Stimulated activated CD4-positive, alpha-beta T cell treated with anti-CD3 and anti-CD28 coated beads, Interleukin-4, amount 100 ng/mL, for 4 hours (primary cell): ENCODE data around the gene HTR3B.
"Not testable (repeated sequence)": the region's sequence is repeated elsewhere in the genome, so short reads cannot be mapped to it uniquely, and the experiment has no call there.

Experiments used
- DNase-seq, 2 experiments: peaks; one replicate each; pipeline ENCODE4 v3.0.0-alpha.2; 2020

The HTR3B gene

GRCh38 chr11:113885897-113886296, 18.7 kb upstream of the HTR3B start:
- DNase-seq: no peak

- no peak for DNase-seq
Observed at GRCh38 chr11:113888848-113889247, 15.7 kb upstream of the HTR3B start.

GRCh38 chr11:113894421-113894996, 10.1 kb upstream of the HTR3B start:
- DNase-seq: no peak

GRCh38 chr11:113895367-113896155, 9.0 kb upstream of the HTR3B start:
- no peak for DNase-seq

GRCh38 chr11:113896156-113896879, 8.3 kb upstream of the HTR3B start:
- peak in 1 of 2 experiments; percentile 18 for DNase-seq

GRCh38 chr11:113901141-113901540, 3.5 kb upstream of the HTR3B start:
- no peak for DNase-seq

- no peak for DNase-seq
Observed at GRCh38 chr11:113906038-113906437, 1.4 kb downstream of the HTR3B start.

GRCh38 chr11:113906516-113906915, 1.9 kb downstream of the HTR3B start:
- DNase-seq: no peak

- DNase-seq: no peak
Observed at GRCh38 chr11:113907152-113907551, 2.6 kb downstream of the HTR3B start.

GRCh38 chr11:113907681-113908080, 3.1 kb downstream of the HTR3B start:
- no peak for DNase-seq

- DNase-seq: no peak
Observed at GRCh38 chr11:113908098-113908497, 3.5 kb downstream of the HTR3B start.

- not testable (repeated sequence) for DNase-seq
Observed at GRCh38 chr11:113911491-113911890, 6.9 kb downstream of the HTR3B start.

- no peak for DNase-seq
Observed at GRCh38 chr11:113923572-113923971, 19.0 kb downstream of the HTR3B start.

- DNase-seq: no peak
Observed at GRCh38 chr11:113926273-113927197, 21.9 kb downstream of the HTR3B start.

GRCh38 chr11:113928311-113928710, 23.7 kb downstream of the HTR3B start:
- no peak for DNase-seq

- DNase-seq: no peak
Observed at GRCh38 chr11:113932788-113933187, 28.2 kb downstream of the HTR3B start.

- not testable (repeated sequence) for DNase-seq
Observed at GRCh38 chr11:113934193-113934592, 29.6 kb downstream of the HTR3B start.

GRCh38 chr11:113934761-113935160, 30.2 kb downstream of the HTR3B start:
- DNase-seq: no peak

GRCh38 chr11:113935858-113936257, 31.3 kb downstream of the HTR3B start:
- DNase-seq: no peak

GRCh38 chr11:113937918-113938317, 33.3 kb downstream of the HTR3B start:
- no peak for DNase-seq

GRCh38 chr11:113942256-113942655, 37.7 kb downstream of the HTR3B start:
- DNase-seq: no peak

- not testable (repeated sequence) for DNase-seq
Observed at GRCh38 chr11:113946162-113946561, 41.6 kb downstream of the HTR3B start.

GRCh38 chr11:113947994-113948393, 43.4 kb downstream of the HTR3B start:
- no peak for DNase-seq
